Astrocyte (in vitro differentiated cells and primary cell): Measurements from ENCODE around the gene AMDHD1.

Experiments
- EZH2 ChIP-seq: IDR thresholded peaks from 2 replicates; pipeline ENCODE4 v1.6.1; 2012; ENCODE audit warnings: mild to moderate bottlenecking, low read length, inconsistent platforms; ENCODE audit not compliant: insufficient read depth
- TF ChIP-seq, protein P1 (sequence below): IDR thresholded peaks from 2 replicates; pipeline ENCODE4 v1.5.1; 2011; ENCODE audit warnings: low read depth, mild to moderate bottlenecking, inconsistent platforms, low read length, moderate library complexity; ENCODE audit not compliant: insufficient read depth

DNA sequence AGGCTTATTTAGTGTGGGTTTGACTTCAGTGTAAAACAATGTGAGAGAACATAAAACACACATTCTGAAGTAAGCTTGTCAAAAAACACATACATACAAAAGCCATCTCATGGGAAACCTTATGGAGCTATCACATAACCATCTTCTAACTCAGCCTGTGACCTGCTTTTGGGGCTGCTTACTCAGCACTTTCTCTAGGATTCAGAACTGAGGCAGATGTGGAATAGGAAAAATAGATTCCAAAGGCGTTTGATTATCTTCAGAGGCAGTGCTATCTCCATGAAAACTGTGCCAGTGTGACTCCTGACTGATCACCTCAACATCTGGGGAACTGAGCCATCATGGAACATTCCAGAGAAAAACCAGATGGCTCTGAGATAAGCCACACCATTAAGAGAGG is 39.5 kb downstream of the AMDHD1 start:
- no peak for TF ChIP-seq EZH2
- TF ChIP-seq, protein P1, sequence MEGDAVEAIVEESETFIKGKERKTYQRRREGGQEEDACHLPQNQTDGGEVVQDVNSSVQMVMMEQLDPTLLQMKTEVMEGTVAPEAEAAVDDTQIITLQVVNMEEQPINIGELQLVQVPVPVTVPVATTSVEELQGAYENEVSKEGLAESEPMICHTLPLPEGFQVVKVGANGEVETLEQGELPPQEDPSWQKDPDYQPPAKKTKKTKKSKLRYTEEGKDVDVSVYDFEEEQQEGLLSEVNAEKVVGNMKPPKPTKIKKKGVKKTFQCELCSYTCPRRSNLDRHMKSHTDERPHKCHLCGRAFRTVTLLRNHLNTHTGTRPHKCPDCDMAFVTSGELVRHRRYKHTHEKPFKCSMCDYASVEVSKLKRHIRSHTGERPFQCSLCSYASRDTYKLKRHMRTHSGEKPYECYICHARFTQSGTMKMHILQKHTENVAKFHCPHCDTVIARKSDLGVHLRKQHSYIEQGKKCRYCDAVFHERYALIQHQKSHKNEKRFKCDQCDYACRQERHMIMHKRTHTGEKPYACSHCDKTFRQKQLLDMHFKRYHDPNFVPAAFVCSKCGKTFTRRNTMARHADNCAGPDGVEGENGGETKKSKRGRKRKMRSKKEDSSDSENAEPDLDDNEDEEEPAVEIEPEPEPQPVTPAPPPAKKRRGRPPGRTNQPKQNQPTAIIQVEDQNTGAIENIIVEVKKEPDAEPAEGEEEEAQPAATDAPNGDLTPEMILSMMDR: no peak
